Superior temporal gyrus (tissue), 1 donor: ENCODE results near the gene C17orf58.
"Not testable (repeated sequence)": the region's sequence is repeated elsewhere in the genome, so short reads cannot be mapped to it uniquely, and the experiment has no call there.

Experiments used
- DNase-seq: peaks from one replicate; pipeline ENCODE4 v3.0.0-alpha.2; 2016; ENCODE audit errors: extremely low spot score

Gene C17orf58

DNA sequence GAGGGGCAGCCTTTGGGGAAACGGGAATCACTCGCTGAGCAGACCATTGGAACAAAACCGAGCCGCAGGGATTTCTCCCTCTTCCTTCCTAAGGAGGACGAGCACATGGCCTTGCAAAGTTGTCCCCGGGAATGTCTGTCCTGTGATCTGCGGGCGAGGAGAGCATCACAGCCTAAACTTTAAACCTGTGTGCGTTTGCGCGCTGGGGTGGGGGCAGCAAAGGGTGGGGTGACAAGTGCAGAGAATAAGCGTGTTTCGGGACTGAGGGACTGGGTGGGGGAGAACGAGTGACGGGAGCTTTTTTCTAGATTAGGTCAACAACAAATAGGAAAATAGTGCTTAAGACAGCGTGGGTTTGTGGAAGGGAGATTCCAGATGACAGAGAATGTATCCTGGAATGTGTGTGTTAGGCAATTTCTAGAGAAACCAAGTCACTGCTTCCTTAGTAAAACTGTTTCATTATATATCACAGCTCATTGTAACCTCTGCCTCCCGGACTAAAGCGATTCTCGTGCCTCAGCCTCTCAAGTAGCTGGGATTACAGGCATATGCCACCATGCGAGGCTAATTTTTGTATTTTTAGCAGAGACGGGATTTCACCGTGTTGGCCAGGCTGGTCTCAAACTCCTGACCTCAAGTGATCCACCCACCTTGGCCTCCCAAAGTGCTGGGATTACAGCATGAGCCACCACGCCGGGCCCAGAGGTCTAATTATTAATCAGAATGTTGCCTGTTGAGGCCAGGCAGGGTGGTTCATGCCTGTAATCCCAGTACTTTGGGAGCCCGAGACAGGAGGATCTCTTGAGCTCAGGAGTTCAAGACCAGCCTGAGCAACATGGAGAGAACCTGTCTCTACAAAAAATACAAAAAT lies at the start of gene C17orf58:
Gene C17orf58 (minus strand): TSS at position 169 of the 871 bp plus-strand sequence. CDS start 271 bp downstream, outside the sequence.
- DNase-seq, result not testable (repeated sequence)

DNA sequence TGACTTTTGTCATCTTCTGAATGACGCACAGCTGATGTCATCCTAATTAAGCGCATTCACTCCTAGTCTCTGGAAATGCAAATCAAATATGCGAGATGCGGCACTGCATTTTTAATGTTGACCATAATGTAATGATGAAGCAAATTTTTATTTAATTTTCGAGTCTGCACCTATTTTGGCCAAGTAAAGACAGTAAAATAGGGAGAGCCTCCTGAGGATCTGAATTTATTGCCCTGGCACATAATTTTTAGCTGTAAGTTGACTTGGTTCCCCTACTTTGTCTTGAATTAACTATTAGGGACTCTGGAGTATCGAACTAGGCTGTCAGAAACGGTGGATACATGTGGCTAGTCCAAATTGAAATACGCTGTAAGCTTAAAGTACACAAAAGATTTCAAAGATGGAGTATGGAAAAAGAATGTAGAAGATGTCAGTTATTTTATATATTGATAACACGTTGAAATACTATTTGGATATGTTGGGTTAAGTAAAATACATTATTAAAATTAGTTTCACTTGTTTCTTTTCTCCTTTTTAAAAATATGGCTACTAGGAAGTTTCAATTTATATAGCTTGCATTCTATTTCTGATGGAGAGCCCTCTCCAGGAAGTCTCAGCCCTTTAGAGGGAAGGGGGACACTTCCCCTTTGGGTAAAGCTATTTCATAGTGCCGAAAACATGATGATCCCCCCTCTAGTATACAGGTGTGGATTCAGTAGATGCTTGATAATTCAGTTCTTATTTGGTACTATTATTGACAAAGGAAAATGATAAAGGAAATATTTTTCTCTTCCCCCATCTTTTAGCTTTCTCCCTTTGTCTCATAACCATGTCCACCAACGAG lies 40.3 kb upstream of the C17orf58 start:
- DNase-seq, result peak; percentile 57

DNA sequence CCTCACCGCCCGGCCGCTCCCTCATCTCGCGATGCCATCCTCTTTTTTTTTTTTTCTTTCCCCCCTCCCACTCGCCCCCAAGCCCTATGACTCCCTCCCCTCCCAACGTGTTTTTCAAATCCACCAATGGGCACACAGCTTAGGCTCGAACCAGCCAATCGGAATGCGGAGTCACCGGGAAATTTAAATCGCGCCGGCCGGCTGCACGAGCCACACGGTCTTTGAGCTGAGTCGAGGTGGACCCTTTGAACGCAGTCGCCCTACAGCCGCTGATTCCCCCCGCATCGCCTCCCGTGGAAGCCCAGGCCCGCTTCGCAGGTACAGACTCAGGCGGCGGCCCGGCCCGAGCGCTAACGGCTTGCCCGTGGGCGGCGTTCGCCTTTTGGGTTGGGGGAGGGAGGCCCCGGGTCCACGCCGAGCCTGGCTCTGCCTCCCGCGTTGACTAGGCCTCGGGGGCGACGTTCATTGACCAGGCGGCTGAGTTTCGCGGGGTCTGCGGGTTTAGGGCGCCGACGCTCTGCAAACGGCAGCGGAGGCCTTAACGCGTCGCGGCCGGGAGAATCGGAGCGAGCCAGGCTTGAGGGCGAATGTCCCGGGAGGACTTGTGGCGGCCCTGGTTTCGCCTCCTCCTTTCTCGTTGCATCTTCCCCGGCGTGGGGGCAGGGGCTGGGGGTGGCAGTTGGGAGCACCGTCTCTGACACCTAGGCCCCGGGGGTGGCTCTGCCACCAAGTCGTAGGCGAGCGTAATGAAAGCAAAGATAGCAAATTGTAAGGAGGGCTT lies 39.4 kb upstream of the C17orf58 start, which contains the start of gene KPNA2:
Gene KPNA2 (plus strand): TSS at position 213 of the 781 bp plus-strand sequence. CDS start 1,398 bp downstream, outside the sequence.
- peak; percentile 97 for DNase-seq

DNA sequence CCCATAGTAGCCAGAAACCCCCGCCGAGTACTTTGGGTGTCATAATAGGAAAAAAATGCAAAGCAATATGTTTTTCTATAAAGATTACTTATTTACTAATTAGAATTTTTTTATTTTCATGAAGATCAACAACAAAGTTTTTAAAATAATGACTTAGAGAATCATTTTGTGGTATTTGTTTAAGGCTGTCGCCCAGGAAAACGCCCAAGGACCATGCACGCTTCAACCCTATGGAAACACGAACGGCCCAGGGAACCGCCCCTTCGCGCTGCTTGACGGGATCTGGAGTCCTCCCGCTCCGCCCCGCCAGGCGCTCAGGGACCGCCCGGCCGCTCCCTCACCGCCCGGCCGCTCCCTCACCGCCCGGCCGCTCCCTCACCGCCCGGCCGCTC lies 38.9 kb upstream of the C17orf58 start:
- DNase-seq, result peak; percentile 97

DNA sequence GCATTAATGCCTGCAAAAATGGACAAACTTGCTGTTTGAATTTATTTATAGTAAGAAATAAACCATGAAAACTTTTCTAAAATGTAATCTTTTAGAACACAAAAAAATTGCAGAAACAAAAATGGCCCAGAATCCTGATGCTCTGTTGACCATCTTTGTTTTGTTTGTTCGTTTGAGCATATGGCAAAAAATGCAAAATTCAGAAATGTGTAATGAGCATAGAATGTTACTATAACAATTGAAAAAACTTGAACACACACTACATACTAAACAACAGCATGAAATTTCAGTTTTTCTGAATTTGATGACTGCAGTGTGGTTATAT lies 38.1 kb upstream of the C17orf58 start:
- DNase-seq, result peak; percentile 55

DNA sequence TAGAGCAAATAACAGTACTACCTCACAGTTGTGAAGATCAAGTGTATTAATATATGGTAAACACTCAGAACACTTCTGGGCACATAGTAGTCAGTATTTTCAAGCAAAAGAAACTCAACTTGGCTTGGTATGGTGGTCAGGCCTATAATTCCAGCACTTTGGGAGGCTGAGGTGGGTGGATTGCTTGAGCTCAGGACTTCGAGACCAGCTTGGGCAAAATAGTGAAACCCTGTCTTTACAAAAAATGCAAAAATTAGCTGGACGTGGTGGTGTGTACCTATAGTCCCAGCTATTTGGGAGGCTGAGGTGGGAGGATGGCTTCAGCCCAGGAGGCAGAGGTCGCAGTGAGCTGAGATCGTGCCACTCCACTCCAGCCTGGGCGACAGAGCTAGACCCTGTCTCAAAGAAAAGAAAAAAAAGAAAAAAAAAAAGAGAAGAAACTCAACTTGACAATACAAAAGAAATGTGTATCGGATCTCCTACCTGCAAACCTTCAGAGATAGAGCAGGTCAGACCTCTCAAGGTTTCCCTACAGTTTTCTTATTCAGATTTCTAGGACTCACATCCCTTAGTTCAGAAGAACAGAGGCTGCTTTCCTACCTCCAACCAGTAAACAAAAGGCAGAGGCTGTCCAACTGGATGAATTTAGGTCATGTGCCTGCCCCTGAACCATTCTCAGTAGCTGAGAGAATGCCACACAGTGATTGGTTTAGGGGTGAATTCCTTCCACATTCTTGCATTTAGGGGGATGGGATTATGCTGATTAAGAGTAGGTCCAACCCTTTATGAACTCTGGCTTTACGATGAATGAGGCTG lies 37.6 kb upstream of the C17orf58 start:
- DNase-seq, result no peak

DNA sequence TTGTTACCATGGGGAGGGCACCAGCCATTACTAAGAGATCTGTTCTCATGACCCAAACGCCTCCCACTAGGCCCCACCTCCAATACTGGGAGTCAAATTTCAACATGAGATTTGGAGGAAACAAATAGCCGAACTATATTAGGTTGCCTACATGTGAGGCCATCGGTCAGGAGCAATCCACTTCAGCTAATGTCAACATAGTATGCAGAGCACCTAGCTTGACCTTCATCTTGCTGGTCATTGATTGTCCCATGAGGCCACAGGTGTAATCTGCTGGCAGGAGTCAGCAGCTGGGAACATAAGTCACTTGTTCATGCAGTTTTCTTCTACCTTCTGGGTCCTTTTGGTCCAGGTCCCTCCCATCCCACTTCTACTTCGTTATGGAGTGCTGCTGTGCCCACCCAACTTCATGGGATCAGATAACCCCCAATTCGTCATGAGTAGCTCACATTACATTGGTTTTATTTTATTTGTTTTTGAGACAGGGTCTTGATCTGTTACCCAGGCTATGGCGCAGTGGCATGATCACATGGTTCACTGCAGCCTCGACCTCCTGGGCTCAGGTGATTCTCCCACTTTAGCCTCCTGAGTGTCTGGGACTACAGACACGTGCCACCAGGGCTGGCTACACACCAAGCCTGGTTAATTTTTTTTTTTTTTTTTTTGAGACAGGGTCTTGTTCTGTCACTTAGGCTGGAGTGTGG lies 33.4 kb upstream of the C17orf58 start:
- DNase-seq, result no peak

DNA sequence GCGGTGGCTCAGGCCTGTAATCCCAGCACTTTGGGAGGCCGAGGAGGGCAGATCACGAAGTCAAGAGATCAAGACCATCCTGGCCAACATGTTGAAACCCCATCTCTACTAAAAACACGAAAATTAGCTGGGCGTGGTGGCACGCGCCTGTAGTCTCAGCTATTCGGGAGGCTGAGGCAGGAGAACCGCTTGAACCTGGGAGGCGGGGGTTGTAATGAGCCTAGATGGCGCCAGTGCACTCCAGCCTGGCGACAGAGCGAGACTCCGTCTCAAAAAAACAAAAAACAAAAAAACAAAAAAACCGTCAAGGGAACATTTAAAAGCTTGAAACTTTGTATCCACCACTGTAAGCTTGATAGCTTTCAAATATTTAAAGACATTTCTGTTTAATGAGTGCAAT lies 26.3 kb upstream of the C17orf58 start:
- DNase-seq, result not testable (repeated sequence)

DNA sequence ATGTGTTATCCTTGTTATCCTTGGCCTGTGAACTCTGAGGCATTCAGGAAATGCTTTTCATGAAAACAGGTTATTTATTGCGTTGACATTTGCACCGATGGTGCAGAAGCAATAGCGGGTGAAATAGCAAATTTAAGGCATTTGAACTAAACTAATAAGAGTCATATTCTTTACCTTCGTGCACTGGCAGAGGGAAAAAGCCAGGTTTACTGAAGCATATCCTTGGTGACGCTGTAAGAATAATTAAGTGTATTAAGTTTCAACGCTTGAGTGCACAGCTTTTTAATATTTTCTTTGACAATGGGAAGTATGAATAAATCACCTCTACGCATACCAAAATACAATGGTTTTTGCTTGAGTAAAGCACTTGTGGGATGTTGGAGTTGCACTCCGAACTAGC lies 25.7 kb upstream of the C17orf58 start:
- no peak for DNase-seq

DNA sequence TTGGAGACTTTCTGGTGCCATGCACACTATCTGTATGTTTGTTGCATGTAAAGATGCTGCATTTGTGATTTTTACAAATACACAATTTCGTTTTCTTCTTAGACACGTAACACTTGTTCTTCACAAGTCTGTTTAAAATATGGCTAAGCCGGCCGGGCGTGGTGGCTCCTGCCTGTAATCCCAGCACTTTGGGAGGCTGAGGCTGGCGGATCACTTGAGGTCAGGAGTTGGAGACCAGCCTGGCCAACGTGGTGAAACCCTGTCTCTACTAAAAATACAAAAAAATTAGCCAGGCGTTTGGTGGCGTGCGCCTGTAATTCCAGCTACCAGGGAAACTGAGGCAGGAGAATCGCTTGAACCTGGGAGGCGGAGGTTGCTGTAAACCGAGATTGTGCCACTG lies 24.5 kb upstream of the C17orf58 start:
- not testable (repeated sequence) for DNase-seq

DNA sequence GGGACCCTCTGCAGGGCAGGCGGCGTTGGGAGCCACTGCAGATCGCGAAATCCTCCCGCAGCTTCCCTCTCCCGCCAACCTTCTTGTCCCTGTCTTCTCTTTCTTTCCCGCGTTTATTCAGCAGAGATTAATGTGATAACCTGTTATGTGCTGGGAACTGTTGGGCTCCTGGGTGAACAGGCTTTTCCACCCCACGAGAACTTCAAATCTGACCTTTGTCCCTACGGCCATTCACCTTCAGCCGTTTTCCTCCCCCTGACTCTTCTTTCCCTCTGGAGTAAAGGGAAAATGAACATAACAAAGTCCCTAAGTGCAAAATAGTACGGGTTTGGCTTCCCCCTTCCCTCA lies 24.1 kb upstream of the C17orf58 start:
- no peak for DNase-seq

DNA sequence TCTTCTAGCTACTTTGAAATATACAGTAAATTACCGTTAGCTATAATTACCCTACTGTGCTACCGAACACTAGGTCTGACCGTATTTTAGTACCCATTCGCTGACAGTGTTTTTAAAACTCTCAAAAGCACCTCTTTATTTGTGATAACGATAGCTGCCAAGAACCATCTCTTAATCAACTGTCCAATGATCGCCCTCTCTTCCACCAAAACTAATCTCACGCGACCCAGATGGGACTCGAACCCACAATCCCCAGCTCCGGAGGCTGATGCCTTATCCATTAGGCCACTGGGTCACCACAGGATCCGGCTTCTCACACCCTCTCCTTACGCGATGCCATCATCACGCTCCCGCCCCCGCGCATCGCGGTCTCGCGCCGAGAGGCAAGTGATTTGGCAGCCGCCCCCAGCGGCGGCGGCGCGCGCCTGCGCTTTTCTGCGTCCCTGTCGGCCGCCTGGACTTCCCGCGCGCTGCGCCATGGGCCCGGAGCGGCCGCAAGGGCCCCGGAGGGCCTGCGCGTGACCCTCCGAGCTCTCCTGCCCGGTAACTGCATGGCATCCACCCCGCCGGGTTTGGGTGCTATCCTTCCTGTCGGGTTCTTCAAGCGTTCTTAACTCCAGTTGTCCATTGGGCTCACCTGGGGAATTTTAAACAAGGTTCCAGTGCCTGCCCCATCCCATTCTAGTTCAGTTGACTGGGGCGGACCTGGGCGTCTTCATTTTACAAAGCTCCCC lies 23.6 kb upstream of the C17orf58 start:
- DNase-seq, result peak; percentile 99

DNA sequence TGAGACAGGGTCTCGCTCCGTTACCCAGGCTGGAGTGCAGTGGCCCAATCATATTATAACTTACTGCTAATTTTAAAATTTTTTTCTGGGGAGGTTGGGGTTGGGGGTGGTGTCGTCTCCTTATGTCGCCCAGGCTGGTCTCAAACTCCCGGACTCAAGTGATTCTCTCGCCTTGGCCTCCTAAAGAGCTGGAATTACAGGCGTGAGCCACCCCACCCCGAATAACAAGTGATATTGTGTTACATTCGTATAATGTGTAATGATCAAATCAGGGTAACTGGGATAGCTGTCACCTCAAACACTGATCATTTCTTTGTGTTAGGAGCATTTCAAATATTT lies 23.0 kb upstream of the C17orf58 start:
- no peak for DNase-seq

DNA sequence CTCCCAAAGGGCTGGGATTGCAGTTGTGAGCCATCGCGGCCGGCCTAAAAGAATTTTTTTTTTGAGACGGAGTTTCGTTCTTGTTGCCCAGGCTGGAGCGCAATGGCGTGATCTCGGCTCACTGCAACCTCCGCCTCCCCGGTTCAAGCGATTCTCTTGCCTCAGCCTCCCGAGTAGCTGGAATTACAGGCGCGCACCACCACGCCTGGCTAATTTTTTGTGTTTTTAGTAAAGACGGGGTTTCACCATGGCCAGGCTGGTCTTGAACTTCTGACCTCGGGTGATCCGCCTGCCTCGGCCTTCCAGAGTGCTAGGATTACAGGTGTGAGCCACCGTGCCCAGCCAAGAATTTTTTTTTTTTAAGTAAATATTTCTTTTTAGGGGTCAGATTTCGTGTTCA lies 22.2 kb upstream of the C17orf58 start:
- DNase-seq, result not testable (repeated sequence)

DNA sequence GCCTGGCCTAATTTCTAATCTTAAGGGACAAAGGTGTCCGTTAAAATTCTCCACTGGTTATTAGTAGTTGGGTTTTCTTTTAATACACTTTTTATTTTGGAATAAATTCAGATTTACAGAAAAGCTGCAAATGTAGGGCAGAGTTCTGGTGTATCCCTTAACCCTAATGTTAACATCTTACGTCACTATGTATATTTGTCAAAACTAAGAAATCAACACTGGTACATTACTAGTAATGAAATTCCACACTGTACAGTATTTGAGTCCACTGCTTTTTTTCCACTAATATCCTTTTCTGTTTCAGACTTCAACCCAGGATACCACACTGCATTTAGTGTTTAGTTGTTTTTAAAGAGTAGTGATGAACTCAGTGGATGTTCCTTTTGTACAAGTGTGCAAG lies 20.6 kb upstream of the C17orf58 start:
- DNase-seq, result no peak

DNA sequence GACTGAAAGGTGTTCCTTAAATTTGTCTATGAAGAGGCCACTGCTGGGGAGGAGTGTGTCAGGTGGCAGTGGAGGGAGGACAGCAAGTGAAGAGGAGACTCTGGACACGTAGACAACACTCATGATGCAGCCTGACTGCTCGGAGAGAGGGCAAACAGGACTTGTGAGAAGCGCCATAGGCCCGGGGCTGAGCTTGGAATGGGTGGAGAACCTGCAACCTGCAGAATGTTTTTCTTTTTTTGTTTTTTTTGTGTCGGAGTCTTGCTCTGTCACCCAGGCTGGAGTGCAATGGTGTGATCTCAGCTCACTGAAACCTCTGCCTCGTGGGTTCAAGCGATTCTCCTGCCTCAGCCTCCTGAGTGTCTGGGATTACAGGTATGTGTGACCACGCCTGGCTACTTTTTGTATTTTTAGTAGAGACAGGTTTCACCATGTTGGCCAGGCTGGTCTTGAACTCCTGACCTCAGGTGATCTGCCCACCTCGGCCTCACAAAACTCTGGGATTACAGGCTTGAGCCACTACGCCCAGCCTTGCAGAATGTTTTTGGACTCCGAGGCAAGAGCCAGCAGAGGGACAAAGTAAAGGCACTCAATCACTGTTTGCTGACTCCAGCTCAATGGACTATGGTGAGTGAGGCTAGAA lies 18.9 kb upstream of the C17orf58 start:
- no peak for DNase-seq

DNA sequence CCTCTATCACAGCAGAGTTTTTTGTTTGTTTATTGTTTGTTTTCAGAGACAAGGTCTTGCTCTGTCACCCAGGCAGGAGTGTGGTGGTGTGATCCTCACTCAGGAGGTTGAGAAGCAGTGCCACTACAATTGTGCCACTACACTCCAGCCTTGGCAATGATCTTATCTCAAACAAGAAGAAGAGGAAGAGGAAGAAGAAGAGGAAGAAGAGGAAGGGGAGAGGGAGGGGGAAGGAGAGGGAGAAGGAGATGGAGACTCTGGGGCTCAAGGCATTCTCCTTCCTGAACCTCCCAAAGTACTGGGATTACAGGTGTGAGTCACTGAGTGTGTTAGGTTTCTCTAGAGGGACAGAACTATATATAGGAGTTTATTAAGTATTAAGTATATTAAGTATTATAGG lies 17.1 kb upstream of the C17orf58 start:
- no peak for DNase-seq

DNA sequence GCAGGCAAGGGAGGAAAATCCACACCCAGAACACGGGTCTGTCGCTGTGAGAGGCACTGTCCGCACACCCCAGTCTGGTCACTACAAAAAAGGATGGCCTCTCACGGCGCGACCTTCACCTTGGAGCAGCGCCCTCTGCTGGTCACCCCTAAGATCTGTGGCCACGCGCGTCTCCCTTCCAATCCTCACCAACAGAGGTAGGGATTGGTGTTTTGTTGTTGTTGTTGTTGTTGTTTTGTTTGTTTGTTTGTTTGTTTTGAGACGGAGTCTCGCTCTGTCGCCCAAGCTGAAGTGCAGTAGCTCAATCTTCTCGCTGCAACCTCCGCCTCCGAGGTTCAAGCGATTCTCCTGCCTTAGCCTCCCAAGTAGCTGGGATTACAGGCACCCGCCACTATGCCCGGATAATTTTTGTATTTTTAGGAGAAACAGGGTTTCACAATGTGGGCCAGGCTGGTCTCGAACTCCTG lies 15.0 kb upstream of the C17orf58 start:
- DNase-seq, result peak; percentile 29

DNA sequence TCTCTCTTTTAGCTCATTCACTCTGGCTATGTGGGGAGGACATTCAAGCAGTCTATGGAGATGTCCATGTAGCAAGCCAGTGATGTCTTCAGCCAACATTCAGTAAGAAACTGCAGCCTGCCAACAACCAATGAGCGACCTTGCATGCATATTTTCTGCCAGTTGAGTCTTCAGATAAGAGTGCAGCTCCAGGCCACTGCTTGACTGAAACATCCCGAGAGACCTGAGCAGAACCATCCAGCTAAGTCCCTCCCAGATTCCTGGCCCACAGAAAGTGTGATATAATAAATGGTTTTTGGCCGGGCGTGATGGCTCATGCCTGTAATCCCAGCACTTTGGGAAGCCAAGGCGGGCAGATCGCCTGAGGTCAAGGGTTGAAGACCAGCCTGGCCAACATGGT lies 10.5 kb upstream of the C17orf58 start:
- DNase-seq, result no peak
